Stromal cell of bone marrow (primary cell): ENCODE data around the gene TLR9.
"Not testable (repeated sequence)": the region's sequence is repeated elsewhere in the genome, so short reads cannot be mapped to it uniquely, and the experiment has no call there.

Source experiments
- DNase-seq: peaks from one replicate; pipeline ENCODE4 v3.0.0-alpha.2; 2012; ENCODE audit warnings: low read depth

The TLR9 gene

GRCh38 chr3:52194485-52195290 is 30.8 kb downstream of the TLR9 start:
- no peak for DNase-seq

DNA sequence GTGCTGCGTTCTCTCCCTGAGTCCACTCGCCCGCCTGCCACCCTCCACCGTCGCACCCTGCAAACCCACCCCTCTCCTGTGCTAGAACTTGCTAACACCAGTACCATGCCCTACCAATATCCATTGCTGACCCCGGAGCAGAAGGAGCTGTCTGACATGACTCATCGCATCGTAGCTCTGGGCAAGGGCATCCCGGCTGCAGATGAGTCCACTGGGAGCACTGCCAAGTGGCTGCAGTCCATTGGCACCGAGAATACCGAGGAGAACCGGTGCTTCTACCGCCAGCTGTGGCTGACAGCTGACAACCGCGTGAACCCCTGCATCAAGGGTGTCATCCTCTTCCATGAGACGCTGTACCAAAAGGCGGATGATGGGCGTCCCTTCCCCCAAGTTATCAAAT is 32.4 kb downstream of the TLR9 start:
- peak; percentile 16 for DNase-seq

DNA sequence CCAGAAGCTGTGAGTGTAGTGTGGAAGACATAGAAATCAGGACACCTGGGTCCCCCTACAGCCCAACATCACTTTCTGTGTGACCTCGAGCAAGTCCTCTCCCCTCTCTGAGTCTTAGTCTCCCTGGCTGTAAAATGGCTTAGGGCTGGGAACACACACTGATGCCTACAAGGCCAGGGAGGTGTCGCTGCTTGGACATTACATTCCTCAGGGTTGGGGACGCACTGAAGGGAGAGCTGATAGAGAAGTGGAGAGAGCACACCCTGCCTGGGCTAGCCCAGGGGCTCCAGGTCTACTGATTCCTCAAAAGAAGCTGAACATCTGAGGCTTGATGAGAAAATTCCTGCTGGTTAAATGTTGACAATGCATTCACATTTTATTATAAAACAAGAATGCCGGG is 33.8 kb downstream of the TLR9 start:
- DNase-seq, result no peak

DNA sequence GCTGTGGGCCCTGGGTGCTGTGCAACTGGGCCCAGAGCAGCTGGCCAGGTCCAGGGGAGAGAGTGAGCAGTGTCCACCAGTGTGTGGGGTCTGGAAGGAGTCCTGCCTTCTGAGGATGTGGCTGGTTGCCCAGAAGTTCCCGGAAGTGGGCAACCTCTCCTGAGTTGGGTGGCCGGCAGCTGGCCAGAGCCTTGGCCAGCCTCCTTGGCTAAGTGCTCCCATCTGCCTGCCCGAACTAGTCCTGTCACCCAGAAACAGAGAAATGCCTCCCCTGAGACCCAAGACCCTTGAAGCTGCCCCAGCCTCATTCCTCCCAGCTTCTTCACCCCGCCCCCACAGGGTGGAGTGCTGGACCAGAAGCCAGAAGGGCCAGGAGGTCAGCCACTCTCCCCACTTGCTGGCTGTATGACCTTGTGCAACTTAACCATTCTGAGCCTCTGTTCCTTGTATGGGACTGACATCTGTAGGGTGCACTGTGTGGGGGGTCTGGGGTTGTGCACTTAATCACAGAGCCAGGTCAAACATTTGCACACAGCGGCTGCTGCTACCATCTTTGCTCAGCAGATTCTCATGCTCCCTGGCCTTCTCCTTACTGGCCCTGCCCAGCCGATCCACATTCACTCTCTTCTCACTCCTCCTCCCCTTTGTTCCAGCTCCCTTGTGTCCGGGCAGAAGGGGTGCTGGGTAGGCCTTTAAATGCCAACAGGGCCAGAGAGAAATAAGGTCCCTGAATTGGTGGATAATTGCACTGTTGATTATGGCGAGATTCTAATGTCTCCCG is 35.0 kb downstream of the TLR9 start:
- peak; percentile 40 for DNase-seq

DNA sequence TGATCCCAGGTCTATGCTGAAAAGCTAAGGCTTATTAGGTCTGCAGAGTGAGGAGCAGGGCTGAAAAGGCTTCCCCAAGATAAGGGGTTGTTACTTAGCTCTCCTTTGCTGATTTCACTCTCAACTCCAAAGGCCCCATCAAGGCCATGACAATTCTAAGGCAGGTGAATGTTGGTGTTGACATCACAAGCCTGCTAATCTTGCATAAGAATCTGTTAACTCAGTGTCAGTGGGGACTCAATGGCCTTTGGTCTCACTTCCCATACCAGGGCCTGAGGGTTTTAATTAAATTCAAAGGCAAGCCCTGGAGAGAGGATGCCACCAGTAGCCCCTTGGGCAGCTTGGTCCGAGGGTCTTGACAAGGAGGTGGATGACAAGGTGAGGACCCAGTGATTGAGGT is 36.9 kb downstream of the TLR9 start:
- no peak for DNase-seq

DNA sequence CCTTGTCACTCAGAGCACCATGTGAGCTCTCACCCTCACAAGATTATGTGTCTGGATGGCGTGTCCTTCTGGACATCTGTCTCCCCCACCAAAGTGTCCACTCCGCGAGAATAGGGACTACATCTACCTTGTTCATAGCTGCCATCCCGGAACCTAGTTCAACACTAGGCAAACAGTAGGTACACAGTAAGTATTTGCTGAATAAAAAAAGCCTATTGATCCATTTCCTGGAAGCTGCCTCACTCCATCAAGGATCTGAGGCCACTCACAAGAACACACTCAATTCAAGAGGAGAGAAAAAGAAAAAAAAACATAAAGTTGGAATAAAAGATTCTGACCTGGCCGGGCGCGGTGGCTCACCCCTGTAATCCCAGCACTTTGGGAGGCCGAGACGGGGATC is 38.7 kb downstream of the TLR9 start:
- DNase-seq, result no peak

DNA sequence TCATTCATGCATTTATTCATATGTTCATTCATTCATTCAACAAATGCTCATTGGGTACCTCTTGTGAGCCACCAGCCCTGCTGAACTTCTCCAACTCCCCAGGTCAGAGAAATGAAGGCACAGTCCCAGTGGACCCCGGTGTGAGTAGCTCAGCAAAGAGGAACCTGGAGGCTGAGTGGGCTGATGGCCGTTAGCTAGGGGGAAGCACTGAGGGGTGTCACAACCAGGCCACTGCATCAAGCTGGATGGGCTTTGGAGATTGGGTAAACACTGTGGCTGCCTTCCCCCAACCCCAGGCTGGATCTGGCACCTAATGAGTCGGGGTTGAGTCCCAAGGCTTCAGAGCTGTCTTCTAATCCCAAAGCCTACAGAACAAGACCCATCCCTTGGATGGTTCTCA is 39.6 kb downstream of the TLR9 start:
- DNase-seq, result no peak

GRCh38 chr3:52185311-52185710 is 40.1 kb downstream of the TLR9 start:
- no peak for DNase-seq

GRCh38 chr3:52184690-52185089 is 40.8 kb downstream of the TLR9 start:
- DNase-seq, result no peak

DNA sequence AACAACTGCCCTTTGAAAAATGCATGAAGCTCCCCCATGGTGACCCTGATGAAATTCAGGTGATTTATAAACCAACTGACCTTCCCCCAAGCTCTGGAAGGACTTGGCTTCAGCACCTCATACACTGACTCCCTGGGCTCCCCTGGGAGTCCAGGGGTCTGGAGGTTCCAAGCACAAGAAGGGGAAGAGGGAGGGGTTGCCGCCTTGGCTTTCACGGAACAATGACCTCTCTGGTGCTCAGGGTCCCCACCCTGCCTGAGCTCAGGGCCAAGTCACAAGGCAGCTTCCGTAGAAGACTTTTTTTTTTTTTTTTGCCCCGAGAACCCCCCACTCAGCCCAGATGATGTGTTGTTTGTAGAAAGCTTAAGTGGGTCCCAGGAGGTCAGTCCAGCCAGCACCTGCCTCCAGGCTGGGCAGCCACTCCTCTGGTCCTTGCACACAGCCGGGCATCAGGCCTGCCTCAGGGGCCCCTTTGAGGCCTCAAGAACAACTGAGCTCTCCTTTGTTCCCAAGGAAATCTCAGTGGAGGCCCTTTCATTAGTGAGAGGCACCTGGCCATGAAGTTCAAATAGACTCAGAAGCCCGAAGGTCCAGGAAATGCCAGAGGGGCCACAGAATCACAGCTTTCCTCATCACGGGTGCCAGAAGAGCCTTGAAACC is 41.5 kb downstream of the TLR9 start:
- no peak for DNase-seq

DNA sequence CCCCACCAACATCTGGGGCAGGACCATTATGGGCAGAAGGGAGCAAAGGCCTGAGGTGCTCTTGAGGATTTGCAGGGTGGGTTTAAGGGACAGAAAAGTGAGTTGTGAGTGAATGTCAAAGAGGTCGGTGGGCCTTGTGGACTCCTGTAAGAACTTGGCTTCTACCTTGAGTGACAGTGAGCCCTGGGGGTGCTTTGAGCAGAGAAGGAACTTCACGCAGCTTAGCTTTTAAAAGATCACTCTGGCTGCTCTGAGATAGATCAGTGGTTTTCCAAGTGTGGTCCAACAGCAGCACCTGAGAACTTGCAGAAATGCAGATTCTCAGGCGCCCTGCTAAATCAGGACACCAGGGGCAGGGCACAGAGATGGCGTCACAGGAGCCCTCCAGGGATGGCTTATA is 42.8 kb downstream of the TLR9 start:
- no peak for DNase-seq

DNA sequence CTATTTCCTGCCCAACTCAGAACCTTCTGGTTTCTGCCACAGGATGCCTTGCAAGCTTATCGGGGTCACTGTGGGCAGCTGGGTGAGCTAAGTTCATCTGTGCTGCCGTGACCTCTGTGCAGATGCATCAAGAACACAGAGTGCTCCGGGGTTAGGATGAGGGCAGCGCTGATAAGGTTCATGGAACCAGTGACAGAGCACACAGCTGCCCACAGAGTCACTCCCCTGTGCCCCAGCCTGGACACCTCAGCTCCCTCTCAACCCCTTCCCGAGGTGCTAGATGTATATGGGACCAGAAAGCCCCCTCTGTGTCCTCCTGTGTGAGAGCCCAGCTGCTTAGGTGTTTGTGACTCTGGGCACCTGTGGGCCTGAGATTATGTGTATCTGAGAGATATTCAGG is 43.2 kb downstream of the TLR9 start:
- DNase-seq, result no peak

GRCh38 chr3:52181543-52181942 is 43.9 kb downstream of the TLR9 start:
- no peak for DNase-seq

DNA sequence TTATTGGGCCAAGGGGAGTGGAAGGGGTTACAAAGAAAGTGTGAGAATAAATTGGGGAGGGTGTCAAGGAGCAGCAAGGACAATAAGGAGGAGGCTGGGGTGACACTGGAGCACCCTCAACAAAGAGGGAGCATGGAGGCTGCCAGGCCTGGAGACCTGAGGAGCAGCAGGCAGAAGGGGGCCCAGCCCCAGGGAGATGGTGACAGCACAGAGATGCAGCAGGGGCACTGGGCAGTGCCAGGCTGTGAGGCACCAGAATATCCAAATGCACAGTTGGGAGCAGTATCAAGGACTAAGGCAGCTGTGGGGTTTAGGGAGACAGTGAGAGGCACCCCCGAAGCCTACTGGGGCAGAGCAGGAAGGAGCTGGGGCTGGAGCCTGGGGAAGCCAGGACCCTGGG is 46.9 kb downstream of the TLR9 start:
- DNase-seq, result no peak

DNA sequence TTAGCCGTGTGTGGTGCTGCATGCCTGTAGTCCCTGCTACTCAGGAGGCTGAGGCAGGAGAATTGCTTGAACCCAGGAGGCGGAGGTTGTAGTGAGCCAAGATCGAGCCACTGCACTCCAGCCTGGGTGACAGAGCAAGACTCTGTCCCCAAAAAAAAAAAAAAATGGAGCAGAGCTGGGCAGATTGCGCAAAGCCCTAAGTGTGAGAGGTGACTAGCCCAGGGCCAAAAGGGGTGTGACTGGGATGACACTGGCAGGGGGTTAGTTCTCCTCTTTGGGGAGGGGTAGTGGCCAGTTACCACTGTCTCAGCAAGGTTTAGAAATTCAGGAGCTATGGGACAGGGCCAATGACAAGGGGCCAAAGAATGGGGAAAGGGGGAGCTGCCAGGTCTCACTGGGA is 47.3 kb downstream of the TLR9 start:
- DNase-seq, result not testable (repeated sequence)

DNA sequence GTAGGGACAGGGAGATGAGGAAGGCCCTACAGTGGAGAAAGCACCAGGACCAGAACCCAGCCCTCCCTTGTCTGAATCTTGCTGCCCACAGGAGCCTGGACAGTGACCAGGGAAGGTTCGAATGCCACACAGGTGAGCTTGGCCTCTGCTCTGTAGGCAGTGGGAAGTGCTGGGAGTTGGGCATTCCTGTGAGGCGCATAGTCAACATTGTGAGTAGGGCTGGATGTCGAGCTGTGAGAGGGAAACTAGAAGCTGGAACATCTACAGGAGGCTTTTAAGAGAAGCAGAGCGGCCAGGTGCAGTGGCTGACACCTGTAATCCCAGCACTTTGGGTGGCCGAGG is 47.8 kb downstream of the TLR9 start:
- no peak for DNase-seq

GRCh38 chr3:52176951-52177700 is 48.3 kb downstream of the TLR9 start:
- DNase-seq, result no peak

- no peak for DNase-seq
Observed at GRCh38 chr3:52176180-52176752, 49.2 kb downstream of the TLR9 start.

- no peak for DNase-seq
Observed at GRCh38 chr3:52175416-52176179, 49.8 kb downstream of the TLR9 start.

GRCh38 chr3:52174896-52175295 is 50.5 kb downstream of the TLR9 start:
- DNase-seq, result no peak

DNA sequence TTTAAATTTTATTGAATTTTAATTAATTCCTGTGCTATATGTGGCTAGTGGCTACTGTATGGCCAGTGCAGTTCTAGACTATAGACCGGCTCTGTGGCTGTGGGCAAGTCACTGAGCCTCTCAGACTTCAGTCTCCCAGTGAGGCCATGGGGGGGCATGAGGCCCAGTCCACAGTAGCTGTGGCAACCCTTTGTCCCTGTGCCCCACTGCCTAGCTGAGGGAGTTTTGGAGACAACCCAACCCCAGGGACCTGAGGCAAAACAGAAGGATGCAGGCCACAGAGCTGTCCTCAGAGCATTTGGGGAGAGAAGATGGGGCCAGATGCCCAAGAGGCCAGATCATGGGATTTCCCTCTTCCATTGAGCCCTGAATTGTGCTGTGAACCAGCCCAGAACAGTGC is 52.3 kb downstream of the TLR9 start:
- no peak for DNase-seq
